ENCODE data around the gene NPLOC4.

NPLOC4 gene

DNA sequence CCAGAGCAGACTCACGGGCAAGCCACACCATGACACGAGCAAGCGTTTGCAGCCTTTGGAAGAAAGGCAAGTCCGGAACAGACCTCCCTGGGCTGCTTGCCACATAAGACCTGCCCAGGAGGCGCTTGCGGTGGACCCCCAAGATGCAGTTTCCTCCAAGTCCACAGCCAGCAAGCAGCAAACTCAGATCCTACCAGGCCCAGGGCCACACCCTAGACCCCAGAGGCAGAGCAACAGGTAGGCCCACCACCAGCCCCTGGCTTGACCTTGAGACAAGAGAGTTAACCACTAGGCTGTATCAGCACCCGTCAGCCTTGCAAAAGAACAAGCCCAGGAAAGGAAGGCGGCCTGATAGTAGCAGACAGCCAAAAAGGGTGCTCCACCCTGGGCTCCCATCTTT, 87.1 kb downstream of the NPLOC4 start:
- no peak for DNase-seq

DNA sequence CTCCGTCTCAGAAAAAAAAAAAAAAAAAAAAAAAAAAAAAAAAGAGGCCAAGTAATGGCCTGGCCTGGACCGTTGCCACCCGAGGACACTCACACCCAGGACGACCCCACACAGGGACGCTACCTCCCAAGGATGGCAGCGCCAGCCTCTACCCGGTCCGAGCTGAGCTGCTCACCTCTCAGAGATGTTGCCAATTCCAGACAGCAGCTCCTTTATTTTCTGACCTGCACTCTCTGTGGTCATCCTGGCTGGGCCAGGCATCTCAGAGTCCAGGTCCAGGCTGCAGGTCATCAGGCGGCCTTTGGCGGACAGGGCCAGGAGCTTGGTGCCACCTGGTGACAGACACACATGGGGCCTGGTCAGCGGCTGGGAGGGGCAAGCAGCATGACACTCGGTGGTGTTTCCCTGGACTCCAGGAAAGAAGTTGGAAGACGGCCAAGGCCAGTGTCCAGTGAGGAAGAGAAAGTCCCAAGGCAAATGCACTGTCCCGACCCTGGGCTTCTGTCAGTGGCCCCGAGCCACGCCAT, 87.8 kb downstream of the NPLOC4 start:
- DNase-seq, result no peak

DNA sequence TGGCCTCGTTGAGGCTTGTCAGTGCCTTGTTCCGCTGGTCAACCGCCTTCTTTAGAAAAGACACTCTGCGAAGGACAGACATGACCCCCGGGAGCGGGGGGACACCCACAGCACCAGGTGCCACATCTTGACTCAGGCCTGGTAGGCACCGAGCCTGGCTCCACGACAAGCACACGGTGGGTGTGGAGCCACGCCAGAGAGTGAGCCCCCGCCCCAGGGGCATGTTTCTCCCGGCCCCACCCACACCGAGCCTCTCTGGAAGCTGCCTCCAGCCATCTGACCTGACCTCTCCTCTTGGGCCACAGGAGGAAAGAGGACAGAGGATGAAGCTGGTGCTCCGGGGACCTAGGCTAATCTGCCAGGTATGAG, 89.3 kb downstream of the NPLOC4 start:
- DNase-seq, result no peak

DNA sequence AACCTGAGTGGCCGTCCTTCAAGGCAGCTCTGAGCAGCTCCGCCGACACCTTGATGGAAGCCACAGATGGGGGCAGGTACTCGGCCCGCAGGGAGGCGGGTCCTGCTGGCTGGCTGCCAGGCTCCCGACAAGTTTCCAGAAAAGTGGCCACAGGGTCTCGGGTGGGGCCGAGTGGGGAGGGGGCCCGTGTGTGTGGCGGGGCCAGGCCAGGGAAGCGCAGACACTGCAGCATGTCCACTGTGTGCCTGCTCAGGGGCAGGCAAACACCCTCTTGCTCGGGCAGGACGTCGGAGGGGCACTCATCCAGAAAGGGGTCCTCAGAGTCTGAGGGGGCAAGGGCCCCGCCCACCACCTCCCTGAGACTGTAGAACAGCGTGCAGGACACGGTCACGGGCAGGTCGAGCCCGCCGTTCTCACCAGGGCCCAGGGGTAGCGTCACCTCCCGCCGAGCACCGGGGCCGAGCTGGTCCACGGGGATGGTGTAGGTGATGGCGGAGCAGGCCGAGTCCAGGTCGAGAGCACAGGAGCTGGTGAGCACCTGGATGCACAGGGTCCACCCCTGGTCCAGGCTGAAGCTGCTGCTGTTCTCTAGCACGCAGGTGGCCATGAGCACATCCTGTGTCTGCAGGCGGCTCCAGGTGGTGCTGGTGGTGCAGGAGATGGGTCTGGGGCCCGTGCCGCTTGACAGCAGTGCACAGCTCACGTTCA, 89.9 kb downstream of the NPLOC4 start:
- no peak for DNase-seq

DNA sequence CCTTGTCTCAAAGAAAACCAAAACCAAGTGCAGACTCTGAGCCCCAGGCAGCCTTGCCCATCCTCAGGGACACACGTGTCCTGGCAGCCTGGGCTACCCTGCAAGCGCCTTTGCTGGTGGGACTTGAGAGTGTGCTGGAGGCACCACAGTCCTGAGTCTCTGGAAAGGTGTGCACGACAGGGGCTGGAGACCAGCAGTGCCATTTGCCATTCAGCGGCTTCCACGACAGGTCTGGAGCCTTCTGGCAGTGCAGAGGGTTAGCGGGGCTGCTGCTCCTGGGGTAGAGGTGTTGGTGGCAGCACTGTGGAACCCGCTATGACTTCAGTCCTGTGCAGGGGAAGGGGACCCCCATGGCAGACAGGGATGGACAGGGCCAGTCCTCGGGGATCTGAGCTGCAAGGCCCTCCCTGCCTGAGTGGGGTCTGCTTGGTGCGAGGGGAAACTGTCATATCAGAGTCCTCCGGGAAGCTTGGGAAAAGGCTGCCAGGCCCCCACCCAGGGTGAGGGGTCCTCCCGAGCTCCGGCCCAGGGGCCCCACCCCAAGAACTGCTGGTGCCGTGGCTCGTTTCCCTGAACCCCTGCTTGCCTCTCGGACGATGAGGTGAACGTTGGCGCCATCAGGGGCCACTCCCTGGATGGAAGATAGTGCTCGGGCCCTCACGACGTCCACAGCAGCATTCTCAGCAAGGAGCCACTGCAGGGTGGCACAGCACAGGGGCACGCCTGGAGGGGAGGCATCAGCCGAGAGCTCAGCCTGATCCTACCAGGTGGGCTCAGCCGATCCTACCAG, 91.6 kb downstream of the NPLOC4 start:
- DNase-seq, result no peak

DNA sequence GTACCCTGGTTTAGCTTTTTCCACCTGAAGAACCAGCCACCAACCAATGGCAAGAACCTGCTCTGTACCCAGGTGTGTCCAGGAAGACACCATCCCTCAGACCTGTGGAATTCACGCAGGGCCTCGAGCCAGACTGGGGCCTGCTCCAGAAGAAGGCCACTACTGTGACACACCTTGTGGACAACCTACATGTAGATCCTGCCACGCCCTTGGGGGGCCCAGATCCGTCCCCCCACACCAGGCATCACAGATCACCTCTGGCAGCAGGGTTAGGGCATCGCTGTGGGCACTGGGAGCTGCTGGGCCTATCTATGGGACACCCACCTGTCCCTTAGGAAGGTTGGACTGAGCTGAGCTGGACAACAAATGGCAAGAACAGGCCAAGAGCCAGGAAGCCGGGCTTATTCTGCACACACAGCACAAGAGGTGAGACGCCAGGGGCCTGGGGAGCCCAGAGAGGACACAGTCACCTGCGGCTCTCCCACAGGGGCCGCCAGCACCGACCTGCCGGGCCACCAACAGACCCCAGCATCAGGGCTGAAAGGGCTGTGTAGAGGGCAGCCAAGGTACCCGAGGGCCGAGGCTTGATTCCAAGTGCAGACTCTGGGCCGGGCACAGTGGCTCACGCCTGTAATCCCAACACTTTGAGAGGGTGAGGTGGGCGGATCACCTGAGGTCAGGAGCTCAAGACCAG, 92.5 kb downstream of the NPLOC4 start:
- DNase-seq, result no peak

DNA sequence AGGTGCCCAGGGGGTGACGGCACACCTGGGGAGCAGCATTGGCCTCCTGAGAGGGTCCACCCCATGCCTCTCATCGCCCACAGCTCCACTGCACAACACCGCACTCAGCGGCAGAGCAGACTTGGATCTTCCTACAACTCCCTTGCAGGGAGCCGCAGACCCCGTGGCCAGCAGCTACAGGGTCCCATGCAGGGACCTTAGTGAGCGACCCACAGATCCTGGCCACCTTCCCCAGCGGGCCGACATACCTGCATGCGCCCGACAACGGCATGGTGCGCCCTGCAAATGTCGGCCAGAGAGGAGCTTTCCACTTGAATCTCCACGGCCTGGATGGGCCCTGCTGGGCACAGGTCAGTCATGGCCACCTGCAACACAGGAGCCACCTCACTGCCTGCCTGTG, 93.2 kb downstream of the NPLOC4 start:
- no peak for DNase-seq

DNA sequence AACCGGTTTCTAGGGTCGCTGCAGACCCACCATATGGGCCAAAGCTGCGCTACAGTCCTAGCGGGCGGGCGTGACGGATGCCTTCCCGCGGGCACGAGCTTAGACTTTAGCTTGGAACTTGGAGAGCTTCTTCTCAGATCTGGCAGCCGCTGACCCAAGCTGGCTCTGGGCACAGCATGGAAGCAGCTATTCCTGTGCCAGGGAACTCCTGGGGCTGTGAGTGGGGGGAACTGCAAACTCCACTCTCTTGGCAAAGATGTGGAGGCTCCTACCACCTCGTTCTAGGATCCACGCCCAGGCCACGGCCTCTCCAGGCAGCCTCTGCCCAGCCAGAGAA, 93.6 kb downstream of the NPLOC4 start:
- DNase-seq, result no peak

DNA sequence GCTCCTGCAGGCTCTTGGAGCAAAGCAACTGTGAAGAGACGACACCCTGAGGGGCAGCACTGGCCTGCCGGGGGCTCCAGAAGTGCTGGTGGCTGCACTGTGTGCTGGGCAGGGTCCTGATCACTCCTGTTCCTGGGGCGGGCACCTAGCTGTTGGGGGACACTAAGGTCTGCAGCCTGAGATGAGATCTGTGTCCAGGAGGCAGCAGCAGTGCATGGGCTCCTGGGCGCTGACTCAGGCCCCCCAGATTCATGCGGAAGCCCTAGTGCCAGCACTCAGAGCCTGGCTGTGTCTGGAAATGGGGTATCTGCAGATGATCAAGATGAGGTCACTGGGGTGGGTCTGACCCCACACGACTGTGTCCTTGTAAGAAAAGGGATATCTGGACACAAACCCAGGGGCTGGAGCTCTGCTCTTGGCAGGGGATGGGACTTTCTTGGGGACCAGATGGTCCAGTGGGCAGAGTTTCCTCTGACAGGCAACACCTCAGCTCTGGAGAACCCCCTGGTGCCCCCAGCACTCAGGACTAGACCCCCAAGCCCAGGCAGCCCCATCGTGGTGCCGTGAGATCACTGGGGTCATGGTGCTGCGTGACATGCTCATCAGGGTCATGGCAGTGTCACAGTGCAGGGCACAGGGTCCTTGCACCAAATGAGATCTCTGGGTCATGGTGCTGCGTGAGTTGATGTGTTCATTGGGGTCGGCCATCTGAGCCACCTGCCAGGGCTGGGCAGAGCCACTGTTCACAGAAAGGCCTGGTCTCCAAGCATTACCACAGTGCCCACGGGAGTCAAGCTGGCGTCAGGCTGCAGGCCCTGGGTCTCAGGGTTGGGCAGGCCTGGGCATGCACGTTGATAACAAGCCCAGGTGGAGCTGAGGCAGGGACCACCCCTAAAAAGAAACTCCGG, 94.2 kb downstream of the NPLOC4 start:
- DNase-seq, result no peak

DNA sequence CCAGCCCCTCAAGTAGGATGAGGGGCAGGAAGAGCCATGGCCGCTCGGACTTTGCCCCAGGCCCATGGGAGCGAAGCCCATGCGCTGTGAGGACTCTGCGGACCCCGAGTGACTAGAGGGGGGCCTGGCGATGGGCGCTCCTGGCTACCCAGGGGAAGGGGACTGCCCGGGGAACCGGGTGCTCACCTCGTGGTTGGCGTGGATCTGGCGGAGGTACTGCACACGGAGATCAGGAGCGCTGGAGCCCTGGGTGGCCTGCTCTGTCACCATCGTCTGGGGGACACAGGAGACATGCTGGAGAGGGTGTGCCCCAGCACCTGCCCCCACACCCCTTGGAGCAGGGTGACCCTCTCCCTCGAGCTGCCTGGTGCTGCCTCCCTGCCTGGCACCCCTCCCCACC, 95.8 kb downstream of the NPLOC4 start:
- no peak for DNase-seq

DNA sequence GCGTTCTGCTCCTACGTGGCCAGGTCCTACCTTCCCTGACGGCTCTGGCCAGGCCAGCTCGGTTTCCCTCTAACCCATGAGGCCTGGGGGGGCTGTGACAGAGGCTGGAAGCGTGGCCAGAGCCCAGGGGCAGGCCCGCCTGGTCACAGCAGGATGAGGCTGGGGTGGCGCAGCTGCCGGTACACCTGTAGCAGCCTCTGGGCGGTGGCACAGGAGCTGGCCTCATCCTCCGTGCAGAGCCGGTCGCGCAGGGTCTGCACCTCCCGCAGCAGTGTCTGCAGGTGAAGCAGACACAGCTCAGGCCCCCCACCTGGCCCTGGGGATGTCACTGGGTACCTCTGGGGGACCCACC, 96.3 kb downstream of the NPLOC4 start:
- DNase-seq, result no peak

DNA sequence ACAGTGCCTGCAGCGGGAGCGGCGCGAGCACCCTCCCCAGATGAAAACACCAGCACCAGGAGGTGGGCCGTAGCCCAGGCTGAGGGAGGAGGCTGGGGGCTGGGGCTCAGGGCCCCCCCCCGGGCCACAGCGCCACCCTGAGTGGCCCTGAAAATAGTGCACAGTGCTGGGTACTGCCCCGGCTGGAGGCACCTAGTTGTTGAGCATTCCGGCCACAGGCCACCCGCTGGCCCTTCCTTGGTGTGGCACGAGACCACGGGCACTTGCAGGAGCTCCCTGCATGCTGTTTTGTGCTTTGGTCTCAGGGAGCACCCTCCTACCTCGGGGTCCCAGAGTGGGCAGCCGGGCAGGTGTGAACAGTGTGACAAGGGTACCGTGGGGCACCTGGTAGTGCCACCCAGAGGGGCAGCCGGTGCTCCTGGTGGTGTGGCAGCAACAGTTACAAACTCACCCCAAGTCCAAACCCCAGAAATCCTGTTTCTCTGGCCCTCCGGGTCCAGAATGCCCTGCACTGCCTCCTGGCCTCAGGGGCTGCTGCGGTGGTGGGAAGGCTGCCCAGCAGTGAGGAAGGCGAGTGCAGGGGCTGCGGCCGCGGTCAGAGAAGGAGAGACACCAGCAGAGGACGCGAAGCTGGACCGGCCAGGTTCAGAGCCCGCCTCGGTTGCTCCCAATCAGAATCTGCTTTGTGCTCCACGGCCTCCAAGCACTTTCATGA, 96.8 kb downstream of the NPLOC4 start:
- no peak for DNase-seq

DNA sequence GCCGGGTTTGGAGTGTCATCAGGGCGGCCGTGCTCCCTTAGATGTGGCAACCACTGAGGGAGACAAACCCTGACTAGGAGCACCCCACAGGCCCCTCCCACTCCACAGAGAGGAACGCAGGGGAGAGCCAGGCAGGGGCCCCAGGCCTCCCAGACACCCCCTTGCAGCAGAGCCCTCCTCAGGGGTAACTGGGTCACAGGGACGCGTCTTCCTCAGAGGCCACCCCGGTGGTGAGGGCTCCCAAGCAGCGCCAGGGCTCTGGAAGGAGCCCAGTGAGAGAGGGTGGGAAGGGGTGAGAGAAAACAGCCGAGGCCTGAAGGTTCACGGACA, 97.4 kb downstream of the NPLOC4 start:
- DNase-seq, result no peak

DNA sequence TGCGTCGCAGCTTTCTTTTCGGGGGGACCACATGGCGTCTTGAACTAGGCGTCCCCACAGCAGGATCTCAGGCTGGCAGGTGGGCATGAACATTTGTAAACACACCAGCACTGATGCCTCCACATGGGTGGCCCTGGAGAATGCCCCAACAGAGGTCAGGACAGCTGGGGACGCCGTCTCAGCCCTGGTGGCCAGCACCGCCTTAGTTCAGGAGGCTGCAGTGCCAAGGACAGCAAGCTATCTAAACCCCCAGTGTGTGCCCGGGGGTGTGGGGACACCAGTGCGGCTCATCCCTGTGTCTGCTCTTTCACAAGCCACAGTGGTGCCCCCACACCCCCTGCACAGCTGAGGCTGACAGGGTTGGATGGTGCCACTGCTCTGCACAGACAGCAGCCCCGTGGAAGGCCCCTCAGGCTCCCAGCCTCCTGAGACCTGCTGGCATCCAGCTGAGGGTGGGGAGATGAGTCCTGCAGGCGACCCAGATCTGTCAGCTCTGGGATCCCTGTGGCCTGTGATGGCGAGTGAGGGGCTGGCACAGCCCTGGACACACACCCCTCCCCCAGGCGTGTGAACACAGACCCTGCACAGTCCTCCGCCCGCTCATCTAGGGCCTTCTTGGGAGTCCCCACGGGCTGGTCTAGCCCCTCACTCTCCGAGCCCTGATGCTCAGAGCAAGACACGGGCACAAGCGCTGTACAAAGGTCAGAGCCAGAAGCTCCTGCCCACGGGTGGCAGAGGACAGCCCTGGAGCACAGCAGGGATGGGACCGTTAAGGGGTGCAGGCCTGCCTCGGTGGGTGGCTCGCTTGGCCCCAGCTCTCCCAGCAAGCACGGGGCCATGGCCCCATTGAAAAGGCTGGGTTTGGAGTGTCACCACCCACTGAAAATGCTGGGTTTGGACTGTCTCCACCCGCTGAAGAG, 98.0 kb downstream of the NPLOC4 start:
- DNase-seq, result no peak

DNA sequence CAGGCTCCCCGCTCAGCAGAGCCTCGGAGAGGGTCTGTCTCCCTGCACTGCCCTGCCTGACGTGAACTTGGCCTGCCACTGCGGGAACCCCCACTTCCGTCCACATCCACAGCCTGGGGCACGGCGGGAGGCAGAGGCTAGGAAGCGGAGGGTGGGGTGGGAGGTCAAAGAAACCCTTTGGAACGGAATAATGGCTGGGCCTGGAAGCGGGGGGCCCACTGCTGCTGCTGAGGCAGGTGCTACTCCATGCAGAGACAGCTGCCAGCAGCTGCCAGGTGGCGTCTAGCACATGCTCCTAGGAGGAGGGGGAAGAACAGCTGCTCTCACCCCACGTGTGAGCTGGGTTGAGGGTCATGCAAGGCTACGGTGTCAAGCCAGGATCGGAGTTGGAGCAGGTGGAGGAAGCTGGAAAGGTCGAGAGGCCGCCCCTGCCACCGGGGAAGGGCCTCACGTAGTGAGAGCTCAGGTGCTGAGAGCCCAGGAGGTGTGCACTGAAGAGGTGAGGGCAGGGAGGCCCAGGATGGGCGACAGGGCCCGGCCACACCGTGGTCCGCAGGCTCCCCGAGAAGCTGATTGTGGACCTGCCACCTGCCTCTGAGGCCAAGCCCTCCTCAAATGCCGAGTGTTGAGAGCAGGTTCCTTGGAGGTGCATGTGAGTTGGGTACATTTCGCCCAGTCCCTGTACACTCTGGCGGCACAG, 98.9 kb downstream of the NPLOC4 start:
- DNase-seq, result no peak

DNA sequence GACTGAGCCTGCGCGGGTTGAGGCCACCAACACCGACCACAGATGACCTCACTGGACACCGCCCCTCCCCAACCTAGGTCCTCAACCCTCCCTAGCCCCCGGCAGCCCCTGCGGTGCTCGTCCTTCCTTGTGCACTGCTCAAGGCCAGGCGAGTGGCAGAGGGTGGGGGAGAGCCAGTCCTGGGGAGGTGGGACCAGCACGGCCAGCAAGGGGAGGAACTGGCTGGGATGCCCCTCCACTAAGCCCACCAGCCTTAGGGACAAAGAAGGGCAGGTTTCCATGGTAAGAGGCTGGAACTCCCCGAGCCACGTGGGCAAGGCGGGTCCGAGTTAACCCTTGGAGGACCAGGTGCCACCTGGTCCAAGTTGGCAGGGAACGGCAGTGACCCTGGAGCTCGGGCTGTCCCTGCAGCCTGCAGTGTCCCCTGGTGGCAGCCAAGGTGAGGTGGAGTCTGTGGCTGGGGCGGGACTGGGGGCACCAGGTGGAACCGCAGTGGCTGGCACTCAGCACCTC, 99.5 kb downstream of the NPLOC4 start:
- DNase-seq, result peak in 3 of 51 donors; percentile 14 to 19 (median 19)

DNA sequence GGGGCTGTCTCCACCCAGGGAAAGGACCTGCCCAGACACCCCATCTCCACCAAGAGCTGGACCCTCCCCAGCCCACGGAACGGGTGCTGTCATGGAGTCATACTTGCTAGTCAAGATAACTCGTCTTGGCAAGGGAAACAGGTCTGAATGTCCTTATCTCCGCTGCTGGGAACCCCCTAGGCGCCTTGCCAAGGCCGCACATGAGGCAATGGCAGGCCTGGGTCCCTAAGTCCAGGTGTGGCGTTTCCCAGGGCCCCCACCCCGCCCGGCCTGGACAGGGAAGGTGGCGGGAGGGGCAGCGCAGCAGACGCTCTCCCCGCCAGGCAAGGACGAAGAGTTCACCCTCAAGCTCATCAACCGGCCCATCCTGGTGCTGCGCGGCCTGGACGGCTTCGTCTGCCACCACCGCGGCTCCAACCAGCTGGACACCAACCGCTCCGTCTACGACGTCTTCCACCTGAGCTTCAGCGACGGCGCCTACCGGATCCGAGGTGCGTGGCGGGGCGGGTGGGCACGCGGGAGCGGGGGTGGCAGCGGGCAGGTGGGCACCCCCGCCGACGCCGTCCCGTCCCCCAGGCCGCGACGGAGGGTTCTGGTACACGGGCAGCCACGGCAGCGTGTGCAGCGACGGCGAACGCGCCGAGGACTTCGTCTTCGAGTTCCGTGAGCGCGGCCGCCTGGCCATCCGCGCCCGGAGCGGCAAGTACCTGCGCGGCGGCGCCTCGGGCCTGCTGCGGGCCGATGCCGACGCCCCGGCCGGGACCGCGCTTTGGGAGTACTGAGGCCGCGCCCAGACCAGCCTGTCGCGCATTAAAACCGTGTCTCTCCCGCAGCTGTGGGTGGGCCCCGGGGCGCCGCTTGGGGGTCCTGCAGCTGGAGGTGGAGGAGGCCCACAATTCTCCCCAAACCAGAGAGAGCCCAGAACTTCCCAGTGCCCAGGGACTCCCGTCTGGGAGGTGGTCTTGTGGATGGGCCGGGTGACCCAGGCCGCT, 100.3 kb downstream of the NPLOC4 start:
- DNase-seq, result no peak
